Activated naive CD8-positive, alpha-beta T cell treated with anti-CD3 and anti-CD28 coated beads, Interleukin-2, amount 50 U/mL, for 16 hours (primary cell): ENCODE data around the gene TDP2.
"Not testable (repeated sequence)": the region's sequence is repeated elsewhere in the genome, so short reads cannot be mapped to it uniquely, and the experiment has no call there.

Source experiments
- DNase-seq: peaks from one replicate; pipeline ENCODE4 v3.0.0-alpha.2; 2020; ENCODE audit warnings: low read depth, low spot score

Gene TDP2

GRCh38 chr6:24666641-24667377 is at the start of gene TDP2, which contains the start of gene ACOT13:
Gene TDP2 (minus strand): TSS chr6:24666899. CDS start chr6:24666862, 37 bp downstream.
Gene ACOT13 (plus strand): TSS chr6:24667077. CDS start chr6:24667264, 187 bp downstream.
- peak; percentile 92 for DNase-seq

GRCh38 chr6:24710519-24711303 is 44.0 kb upstream of the TDP2 start:
- no peak for DNase-seq

GRCh38 chr6:24709014-24709711 is 42.5 kb upstream of the TDP2 start:
- no peak for DNase-seq

GRCh38 chr6:24708612-24709011 is 41.9 kb upstream of the TDP2 start:
- no peak for DNase-seq

GRCh38 chr6:24704468-24704867 is 37.8 kb upstream of the TDP2 start:
- no peak for DNase-seq

- no peak for DNase-seq
These were observed 36.1 kb upstream of the TDP2 start for GRCh38 chr6:24702720-24703282.

GRCh38 chr6:24699521-24700359 is 33.0 kb upstream of the TDP2 start:
- no peak for DNase-seq

GRCh38 chr6:24696097-24696496 is 29.4 kb upstream of the TDP2 start:
- DNase-seq = no peak

GRCh38 chr6:24695635-24696034 is 28.9 kb upstream of the TDP2 start:
- DNase-seq = not testable (repeated sequence)

- DNase-seq = no peak
These were observed 27.5 kb upstream of the TDP2 start for GRCh38 chr6:24694198-24694597.

- no peak for DNase-seq
These were observed 26.3 kb upstream of the TDP2 start for GRCh38 chr6:24692848-24693592.

GRCh38 chr6:24692415-24692814 is 25.7 kb upstream of the TDP2 start:
- no peak for DNase-seq

GRCh38 chr6:24692003-24692402 is 25.3 kb upstream of the TDP2 start:
- no peak for DNase-seq

- no peak for DNase-seq
These were observed 24.9 kb upstream of the TDP2 start for GRCh38 chr6:24691550-24691949.

GRCh38 chr6:24690593-24690992 is 23.9 kb upstream of the TDP2 start:
- DNase-seq = no peak

- DNase-seq = no peak
These were observed 23.3 kb upstream of the TDP2 start for GRCh38 chr6:24689964-24690363.

GRCh38 chr6:24686946-24687345 is 20.2 kb upstream of the TDP2 start:
- DNase-seq = no peak

- no peak for DNase-seq
These were observed 19.7 kb upstream of the TDP2 start for GRCh38 chr6:24686408-24686807.

GRCh38 chr6:24683297-24684296 is 16.9 kb upstream of the TDP2 start:
- no peak for DNase-seq
